Measurements from ENCODE around the gene NDRG2.

The NDRG2 gene

DNA sequence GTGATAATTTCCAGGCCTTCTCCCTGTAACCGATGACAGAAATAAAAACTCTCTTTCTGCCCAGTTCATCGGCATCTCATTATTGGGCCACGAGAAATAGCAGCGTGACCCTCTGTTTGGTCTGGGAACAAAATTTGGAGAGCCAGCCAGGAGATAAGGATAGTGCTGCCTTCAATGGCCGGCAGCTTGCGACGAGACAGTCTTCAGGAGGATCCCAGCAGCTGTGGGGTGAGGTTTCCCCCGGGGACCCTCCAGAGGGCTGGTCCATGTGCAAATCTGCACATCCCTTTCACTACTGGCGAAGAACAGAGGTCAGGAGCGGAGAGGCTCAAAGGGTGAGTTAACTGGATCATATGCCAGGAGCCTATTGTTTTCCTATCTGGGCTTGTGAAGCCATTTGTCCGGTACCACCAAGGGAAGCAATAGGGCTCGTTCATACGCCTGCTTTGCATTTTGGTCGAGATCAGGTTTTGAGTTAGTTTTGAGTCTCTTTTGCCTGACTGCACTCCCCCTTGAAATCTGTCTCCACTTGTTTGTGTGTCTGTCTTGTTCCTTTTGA lies 21.0 kb downstream of the NDRG2 start:
- H3K36me3 ChIP-seq (ENCODE audit: insufficient read depth, low read length) = no peaks in the 10 kb centered on the region
- no peaks in the 10 kb centered on the region for H3K27me3 ChIP-seq (ENCODE audit: insufficient read depth, low read length)
- H2AFZ ChIP-seq (ENCODE audit: low read length, unreplicated experiment) = no peak overlapping the region
- H3K79me2 ChIP-seq (ENCODE audit: control insufficient read depth, insufficient read depth, low read length, unreplicated experiment) = no peaks in the 10 kb centered on the region
- H3K27ac ChIP-seq (ENCODE audit: low read depth, low read length) = no peak overlapping the region
- no peak overlapping the region for H3K4me3 ChIP-seq (ENCODE audit: low read depth, low read length)
- no peaks in the 10 kb centered on the region for H3K4me1 ChIP-seq (ENCODE audit: control insufficient read depth, insufficient read depth, low read length, unreplicated experiment)

- Histone ChIP-seq H2AFZ (ENCODE audit: low read length, unreplicated experiment) (no peak overlapping the region), H3K4me3 (ENCODE audit: low read depth, low read length) (no peak overlapping the region), H3K4me1 (ENCODE audit: control insufficient read depth, insufficient read depth, low read length, unreplicated experiment) (peaks cover 4% of the 10 kb centered on the region), H3K79me2 (ENCODE audit: control insufficient read depth, insufficient read depth, low read length, unreplicated experiment) (no peaks in the 10 kb centered on the region), H3K27me3 (ENCODE audit: insufficient read depth, low read length) (no peaks in the 10 kb centered on the region), H3K36me3 (ENCODE audit: insufficient read depth, low read length) (peaks cover 6% of the 10 kb centered on the region; the same call in 1 of the 2 replicates), H3K27ac (ENCODE audit: low read depth, low read length) (no peak overlapping the region)
Measured at GRCh38 chr14:21001218-21001617, 23.6 kb downstream of the NDRG2 start.

DNA sequence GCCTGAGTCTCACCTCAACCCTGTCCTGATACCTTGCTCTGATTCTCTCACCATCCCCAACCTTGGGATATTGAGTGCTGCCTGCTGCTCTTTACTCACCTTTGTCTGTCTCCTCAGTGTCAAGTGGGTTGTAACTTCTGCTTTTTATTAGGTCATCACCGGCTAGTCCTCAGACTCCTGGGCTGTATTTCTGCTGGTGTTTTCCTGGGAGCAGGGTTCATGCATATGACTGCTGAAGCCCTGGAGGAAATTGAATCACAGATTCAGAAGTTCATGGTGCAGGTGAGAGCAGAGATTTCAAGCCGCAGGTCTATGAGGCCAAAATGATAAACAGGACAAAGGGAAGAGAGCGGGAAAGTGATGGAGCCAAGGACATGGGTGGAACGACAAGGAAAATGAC lies 25.3 kb downstream of the NDRG2 start:
- no peaks in the 10 kb centered on the region for H3K27me3 ChIP-seq (ENCODE audit: insufficient read depth, low read length)
- H3K79me2 ChIP-seq (ENCODE audit: control insufficient read depth, insufficient read depth, low read length, unreplicated experiment) = no peaks in the 10 kb centered on the region
- H3K36me3 ChIP-seq (ENCODE audit: insufficient read depth, low read length) = peaks cover 12% of the 10 kb centered on the region
- peaks cover 4% of the 10 kb centered on the region for H3K4me1 ChIP-seq (ENCODE audit: control insufficient read depth, insufficient read depth, low read length, unreplicated experiment)
- H3K4me3 ChIP-seq (ENCODE audit: low read depth, low read length) = no peak overlapping the region
- no peak overlapping the region for H3K27ac ChIP-seq (ENCODE audit: low read depth, low read length)
- no peak overlapping the region for H2AFZ ChIP-seq (ENCODE audit: low read length, unreplicated experiment)

DNA sequence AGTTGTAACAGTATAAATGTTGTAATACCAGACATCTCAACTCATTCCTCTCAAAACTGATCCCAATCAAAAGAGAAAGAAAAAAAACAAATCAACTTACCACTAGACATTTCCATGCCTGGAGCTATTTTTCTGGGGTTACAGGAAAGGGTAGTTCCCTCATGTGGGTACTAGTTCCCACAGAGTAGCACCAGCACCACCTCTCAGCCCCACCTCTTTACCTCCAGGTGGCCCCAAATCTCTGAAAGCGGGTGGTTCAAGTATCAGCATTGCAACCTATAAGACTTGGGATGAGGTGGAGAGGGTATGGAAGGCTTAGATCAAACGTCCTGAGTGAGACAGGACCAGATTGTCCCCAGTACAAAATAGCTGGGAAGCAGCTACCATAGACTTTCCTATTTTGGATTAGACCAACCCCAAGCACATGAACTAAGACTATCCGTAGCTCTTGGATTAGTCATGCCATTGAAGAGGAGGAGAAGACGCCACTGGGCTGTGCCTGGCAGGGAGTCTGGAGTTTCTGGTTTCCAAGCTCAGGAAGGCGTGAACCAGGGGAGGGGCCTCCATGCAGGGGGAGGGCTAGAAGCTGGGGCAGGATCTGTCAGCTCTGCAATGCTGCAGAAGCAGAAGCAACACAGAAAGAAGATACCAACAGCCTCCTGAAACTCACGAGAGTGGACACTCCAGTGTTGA lies 26.0 kb downstream of the NDRG2 start, which contains the start of gene SLC39A2:
SLC39A2 (plus strand) TSS at position 620 of the 693 bp plus-strand sequence. CDS start 154 bp downstream, outside the sequence.
- Histone ChIP-seq H3K79me2 (ENCODE audit: control insufficient read depth, insufficient read depth, low read length, unreplicated experiment) (no peaks in the 10 kb centered on the region), H3K27me3 (ENCODE audit: insufficient read depth, low read length) (no peaks in the 10 kb centered on the region), H3K4me3 (ENCODE audit: low read depth, low read length) (no peak within 1 kb of the TSS), H2AFZ (ENCODE audit: low read length, unreplicated experiment) (no peak within 1 kb of the TSS), H3K4me1 (ENCODE audit: control insufficient read depth, insufficient read depth, low read length, unreplicated experiment) (peaks cover 4% of the 10 kb centered on the region), H3K36me3 (ENCODE audit: insufficient read depth, low read length) (peaks cover 15% of the 10 kb centered on the region), H3K27ac (ENCODE audit: low read depth, low read length) (no peak within 1 kb of the TSS)

- no peaks in the 10 kb centered on the region for H3K79me2 ChIP-seq (ENCODE audit: control insufficient read depth, insufficient read depth, low read length, unreplicated experiment)
- peaks cover 15% of the 10 kb centered on the region for H3K36me3 ChIP-seq (ENCODE audit: insufficient read depth, low read length)
- H3K27me3 ChIP-seq (ENCODE audit: insufficient read depth, low read length) = no peaks in the 10 kb centered on the region
- no peak overlapping the region for H3K4me3 ChIP-seq (ENCODE audit: low read depth, low read length)
- peaks cover 4% of the 10 kb centered on the region for H3K4me1 ChIP-seq (ENCODE audit: control insufficient read depth, insufficient read depth, low read length, unreplicated experiment)
- no peak overlapping the region for H2AFZ ChIP-seq (ENCODE audit: low read length, unreplicated experiment)
- H3K27ac ChIP-seq (ENCODE audit: low read depth, low read length) = no peak overlapping the region
Measured at GRCh38 chr14:20998139-20998538, 26.7 kb downstream of the NDRG2 start.

GRCh38 chr14:20997564-20997963 lies 27.3 kb downstream of the NDRG2 start:
- Histone ChIP-seq H3K36me3 (ENCODE audit: insufficient read depth, low read length) (peaks cover 20% of the 10 kb centered on the region), H3K4me1 (ENCODE audit: control insufficient read depth, insufficient read depth, low read length, unreplicated experiment) (peaks cover 4% of the 10 kb centered on the region), H3K4me3 (ENCODE audit: low read depth, low read length) (no peak overlapping the region), H3K27me3 (ENCODE audit: insufficient read depth, low read length) (no peaks in the 10 kb centered on the region), H2AFZ (ENCODE audit: low read length, unreplicated experiment) (no peak overlapping the region), H3K79me2 (ENCODE audit: control insufficient read depth, insufficient read depth, low read length, unreplicated experiment) (no peaks in the 10 kb centered on the region), H3K27ac (ENCODE audit: low read depth, low read length) (no peak overlapping the region)

DNA sequence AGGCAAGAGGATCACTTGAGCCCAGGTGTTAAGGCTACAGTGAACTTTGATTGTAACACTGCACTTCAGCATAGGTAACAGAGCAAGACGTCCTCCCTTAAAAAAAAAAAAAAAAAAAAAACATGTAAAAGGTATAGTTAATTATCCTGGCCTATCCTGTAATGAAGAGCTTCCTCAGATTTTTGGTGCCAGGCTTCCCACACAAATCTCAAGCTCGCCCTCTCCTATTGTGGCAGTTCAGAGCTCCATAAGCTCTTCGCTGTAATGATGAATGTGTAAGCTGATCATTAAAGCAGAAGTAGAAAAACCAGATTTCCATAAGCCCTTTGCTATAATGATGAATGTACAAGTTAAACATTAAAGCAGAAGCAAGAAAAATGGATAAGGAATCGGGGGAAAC lies 27.7 kb downstream of the NDRG2 start:
- peaks cover 25% of the 10 kb centered on the region for H3K36me3 ChIP-seq (ENCODE audit: insufficient read depth, low read length)
- no peaks in the 10 kb centered on the region for H3K27me3 ChIP-seq (ENCODE audit: insufficient read depth, low read length)
- no peak overlapping the region for H3K4me3 ChIP-seq (ENCODE audit: low read depth, low read length)
- no peak overlapping the region for H3K27ac ChIP-seq (ENCODE audit: low read depth, low read length)
- peaks cover 4% of the 10 kb centered on the region for H3K79me2 ChIP-seq (ENCODE audit: control insufficient read depth, insufficient read depth, low read length, unreplicated experiment)
- peaks cover 4% of the 10 kb centered on the region for H3K4me1 ChIP-seq (ENCODE audit: control insufficient read depth, insufficient read depth, low read length, unreplicated experiment)
- H2AFZ ChIP-seq (ENCODE audit: low read length, unreplicated experiment) = no peak overlapping the region

GRCh38 chr14:20996521-20996920 lies 28.3 kb downstream of the NDRG2 start:
- Histone ChIP-seq H3K4me1 (ENCODE audit: control insufficient read depth, insufficient read depth, low read length, unreplicated experiment) (peaks cover 4% of the 10 kb centered on the region), H3K27ac (ENCODE audit: low read depth, low read length) (no peak overlapping the region), H3K27me3 (ENCODE audit: insufficient read depth, low read length) (no peaks in the 10 kb centered on the region), H3K79me2 (ENCODE audit: control insufficient read depth, insufficient read depth, low read length, unreplicated experiment) (peaks cover 10% of the 10 kb centered on the region), H2AFZ (ENCODE audit: low read length, unreplicated experiment) (no peak overlapping the region), H3K36me3 (ENCODE audit: insufficient read depth, low read length) (peaks cover 28% of the 10 kb centered on the region), H3K4me3 (ENCODE audit: low read depth, low read length) (no peak overlapping the region)

DNA sequence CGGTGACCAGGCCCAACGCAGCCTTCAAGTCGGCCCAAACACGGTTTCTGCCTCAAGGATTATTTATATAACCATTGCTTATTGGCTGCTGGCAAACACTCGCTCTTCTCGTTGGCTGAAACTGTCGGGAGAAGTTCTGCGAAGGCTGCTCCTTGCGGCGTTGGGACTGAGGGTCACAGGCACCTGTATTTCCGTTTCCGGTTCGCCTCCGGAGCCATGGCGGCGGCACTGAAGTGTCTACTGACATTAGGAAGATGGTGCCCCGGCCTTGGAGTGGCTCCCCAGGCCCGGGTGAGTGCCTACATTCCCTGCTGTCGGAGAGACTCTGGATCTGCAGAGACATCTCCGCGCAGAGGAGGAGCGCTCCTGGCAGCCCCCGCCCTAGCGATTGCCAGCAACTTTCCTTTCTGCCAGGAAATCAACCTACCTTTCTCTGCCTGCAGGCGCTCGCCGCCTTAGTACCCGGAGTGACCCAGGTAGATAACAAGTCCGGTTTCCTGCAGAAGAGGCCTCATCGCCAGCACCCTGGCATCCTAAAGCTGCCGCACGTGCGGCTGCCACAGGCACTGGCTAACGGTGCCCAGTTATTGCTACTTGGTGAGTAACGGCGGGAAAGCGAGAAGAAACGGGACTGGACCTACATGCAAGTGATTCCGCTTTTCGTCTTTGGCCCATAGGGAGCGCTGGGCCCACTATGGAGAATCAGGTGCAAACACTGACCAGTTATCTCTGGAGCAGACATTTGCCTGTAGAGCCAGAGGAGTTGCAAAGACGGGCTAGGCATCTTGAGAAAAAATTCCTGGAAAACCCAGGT lies 34.9 kb downstream of the NDRG2 start, which contains the start of gene METTL17:
METTL17 (plus strand) TSS at position 194 of the 814 bp plus-strand sequence; CDS start at position 217, 23 bp downstream.
- H3K27ac ChIP-seq (ENCODE audit: low read depth, low read length) = peak within 1 kb of the TSS; percentile 73
- H3K27me3 ChIP-seq (ENCODE audit: insufficient read depth, low read length) = no peaks in the 10 kb centered on the region
- H3K4me3 ChIP-seq (ENCODE audit: low read depth, low read length) = peak within 1 kb of the TSS; percentile 99
- H3K4me1 ChIP-seq (ENCODE audit: control insufficient read depth, insufficient read depth, low read length, unreplicated experiment) = peaks cover 27% of the 10 kb centered on the region
- H3K79me2 ChIP-seq (ENCODE audit: control insufficient read depth, insufficient read depth, low read length, unreplicated experiment) = peaks cover 26% of the 10 kb centered on the region
- peaks cover 17% of the 10 kb centered on the region for H3K36me3 ChIP-seq (ENCODE audit: insufficient read depth, low read length)
- peak within 1 kb of the TSS; percentile 97 for H2AFZ ChIP-seq (ENCODE audit: low read length, unreplicated experiment)

DNA sequence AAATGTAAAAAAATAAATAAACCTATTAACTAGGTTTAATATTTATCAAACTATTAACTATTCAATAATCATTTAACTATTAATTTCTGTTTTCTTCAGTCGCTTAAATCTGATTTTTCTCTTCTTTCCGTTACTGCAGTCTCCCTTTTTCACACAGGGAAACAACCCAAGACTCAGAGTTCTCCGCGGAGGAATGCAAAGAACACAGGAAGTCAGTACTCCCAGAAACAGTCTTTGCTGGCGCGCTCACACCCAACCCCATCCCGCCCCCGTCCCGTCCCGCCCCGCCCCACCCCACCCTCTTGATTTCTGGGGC lies 35.4 kb downstream of the NDRG2 start:
- H3K79me2 ChIP-seq (ENCODE audit: control insufficient read depth, insufficient read depth, low read length, unreplicated experiment) = peaks cover 26% of the 10 kb centered on the region
- H3K4me1 ChIP-seq (ENCODE audit: control insufficient read depth, insufficient read depth, low read length, unreplicated experiment) = peaks cover 27% of the 10 kb centered on the region
- H2AFZ ChIP-seq (ENCODE audit: low read length, unreplicated experiment) = no peak overlapping the region
- peak overlapping the region; percentile 73 for H3K27ac ChIP-seq (ENCODE audit: low read depth, low read length)
- no peaks in the 10 kb centered on the region for H3K27me3 ChIP-seq (ENCODE audit: insufficient read depth, low read length)
- H3K4me3 ChIP-seq (ENCODE audit: low read depth, low read length) = peak overlapping the region; percentile 99
- peaks cover 14% of the 10 kb centered on the region; the same call in 1 of the 2 replicates for H3K36me3 ChIP-seq (ENCODE audit: insufficient read depth, low read length)

Data from ACC112 (cell line).